Ovary (tissue), 9 donors: Measurements from ENCODE around the gene RCN2. TPM values are rescaled to one million over a fixed set of nuclear protein-coding genes. Genes with fewer than 3 reads are reported as not detected.

ENCODE experiments used
- DNase-seq, 5 donors: peaks; one replicate each; pipeline ENCODE4 v3.0.0-alpha.2; 2019 to 2020
- H3K27ac ChIP-seq, 2 donors: fragments of 200-600 bp; one replicate each; pipeline versions ENCODE4 v1.5.1 to v1.8.0; 2019 to 2022
- H3K27me3 ChIP-seq: fragments of 200-600 bp; one replicate; pipeline ENCODE4 v1.8.0; 2022
- H3K36me3 ChIP-seq: fragments of 200-600 bp; sonication (generic); one replicate; pipeline ENCODE4 v1.5.1; 2019
- H3K4me1 ChIP-seq: one replicate; pipeline ENCODE4 v1.8.1; 2013; ENCODE audit warnings: mild to moderate bottlenecking, moderate library complexity; ENCODE audit not compliant: insufficient read depth
- H3K4me3 ChIP-seq: fragments of 200-600 bp; sonication (generic); one replicate; pipeline ENCODE4 v1.5.1; 2017
- H3K9me3 ChIP-seq, 2 donors: fragments of 200-600 bp in 1 of 2; sonication (generic) in 1 of 2; one replicate each; pipeline versions ENCODE4 v1.5.1 to v1.8.1; 2013 to 2019; ENCODE audit warnings: mild to moderate bottlenecking in 1 of 2, moderate library complexity in 1 of 2
- CTCF ChIP-seq, 3 donors: fragments of 450-650 bp in 2 of 3; fragments of 200-600 bp in 1 of 3; IDR thresholded peaks; one replicate each; pipeline versions ENCODE4 v1.5.1 to v1.8.0; 2016 to 2022; ENCODE audit warnings: antibody characterized with exemption in 3 of 3, mild to moderate bottlenecking in 1 of 3
- EP300 ChIP-seq: sonication (generic); formaldehyde crosslinking; IDR thresholded peaks from one replicate; pipeline ENCODE4 v1.6.1; 2017; ENCODE audit warnings: antibody characterized with exemption
- POLR2A ChIP-seq: fragments of 450-650 bp; IDR thresholded peaks from one replicate; pipeline ENCODE4 v1.6.1; 2017; ENCODE audit warnings: antibody characterized with exemption, mild to moderate bottlenecking, moderate library complexity
- WGBS, 3 donors: extraction: QIAGEN DNeasy Blood & Tissue Kit in 1 of 3; methylation state at CpG; one replicate each; pipeline versions ENCODE4 v1.1.5 to v1.1.7; 2013 to 2017; 5-methylcytosine and 5-hydroxymethylcytosine counted together
- intact Hi-C, 4 donors: fragments of 100-400 bp; cut with DNase I; formaldehyde crosslinking; loops; one replicate each; pipeline versions ENCODE4 v1.11.0 to v1.15.1; 2022 to 2023
- polyA plus RNA-seq, 2 donors: library from polyadenylated mRNA; stranded (reverse); fragments of 200-250 nt in 1 of 2; fragments of 350-450 nt in 1 of 2; fragmentation: Illumina TruSeq in 1 of 2; extraction: RNeasy Lipid Tissue Mini Kit (QIAGEN cat#74804) in 1 of 2; gene quantifications; one replicate each; pipeline ENCODE4 v1.2.3, GENCODE V29; 2013 to 2014
- total RNA-seq, 7 donors: library from RNA; depleted of rRNA in 2 of 7; stranded (reverse); fragments of >200 nt in 2 of 7; fragmentation: NEBNext Ultra II Directional in 3 of 7; extraction: Animal tissue kit (Norgen Biotek cat#: 25700) in 3 of 7; gene quantifications; one replicate each; pipeline versions ENCODE4 v1.1.0 to v1.2.4, GENCODE V29; 2016 to 2023
- donor health status: DM: no; HTN: no; CAD: no; lungs with moderate emphysema.
- donor health status: DM: no; HTN: no; CAD: no.
- donor health status: Bipolar disorder and iron deficiency.
- donor health status: DM: yes; HTN: yes; CAD: no.
- donor health status: DM: no; HTN: no; CAD: no.
- donor health status: DM: yes; HTN: yes; CAD: no.

Gene RCN2
- total and polyA plus RNA-seq, 9 donors, result 31.7 to 69.2 (median 47.8) TPM

GRCh38 chr15:76913737-76914136 lies 17.8 kb upstream of the RCN2 start:
- H3K36me3 ChIP-seq, result no peaks in the 10 kb centered on the region
- WGBS, 3 donors, result 62 to 84% (median 63%) methylated on average over 2 of the region's 2 CpGs
- H3K4me3 ChIP-seq, result no peak overlapping the region

GRCh38 chr15:76916369-76916768 lies 15.2 kb upstream of the RCN2 start:
- TF ChIP-seq CTCF (IDR thresholded peaks at IDR 0.05) (no peak), EP300 (no peak), POLR2A (no peak)
- H3K9me3 ChIP-seq, result no peaks in the 10 kb centered on the region
- H3K27ac ChIP-seq, result no peak overlapping the region
- H3K4me1 ChIP-seq, result no peaks in the 10 kb centered on the region
- WGBS, 3 donors, result 90 to 92% (median 90%) methylated on average over 13 of the region's 13 CpGs
- intact Hi-C loops, result no loop called here
- no peak overlapping the region for H3K4me3 ChIP-seq
- no peaks in the 10 kb centered on the region for H3K27me3 ChIP-seq
- H3K36me3 ChIP-seq, result no peaks in the 10 kb centered on the region
- DNase-seq, result no peak

More at GRCh38 chr15:76913737-76914136, 17.8 kb upstream of the RCN2 start:
- intact Hi-C loops, result no loop called here
- Histone ChIP-seq H3K9me3 (no peaks in the 10 kb centered on the region), H3K27ac (no peak overlapping the region), H3K4me1 (no peaks in the 10 kb centered on the region), H3K27me3 (no peaks in the 10 kb centered on the region)
- no peak for TF ChIP-seq POLR2A
- TF ChIP-seq CTCF (IDR thresholded peaks at IDR 0.05), result no peak
- no peak for TF ChIP-seq EP300
- DNase-seq, result no peak

GRCh38 chr15:76928201-76928600 lies 3.3 kb upstream of the RCN2 start:
- intact Hi-C loops, result no loop called here
- DNase-seq, result no peak
- Histone ChIP-seq H3K4me1 (no peaks in the 10 kb centered on the region), H3K9me3 (no peaks in the 10 kb centered on the region), H3K36me3 (no peaks in the 10 kb centered on the region), H3K4me3 (no peak overlapping the region), H3K27me3 (no peaks in the 10 kb centered on the region), H3K27ac (no peak overlapping the region)
- TF ChIP-seq POLR2A (no peak), CTCF (IDR thresholded peaks at IDR 0.05) (no peak), EP300 (no peak)
- WGBS, 3 donors, result 83 to 86% (median 86%) methylated on average over 3 of the region's 3 CpGs

- no peaks in the 10 kb centered on the region for H3K36me3 ChIP-seq
- no peaks in the 10 kb centered on the region for H3K9me3 ChIP-seq
- TF ChIP-seq POLR2A (no peak), EP300 (no peak), CTCF (IDR thresholded peaks at IDR 0.05) (no peak)
- intact Hi-C loops, result no loop called here
- no peak overlapping the region for H3K4me3 ChIP-seq
- no peak overlapping the region for H3K27ac ChIP-seq
- H3K4me1 ChIP-seq, result no peaks in the 10 kb centered on the region
- no peaks in the 10 kb centered on the region for H3K27me3 ChIP-seq
- no peak for DNase-seq
These were observed 2.4 kb upstream of the RCN2 start for GRCh38 chr15:76929011-76929760.
